Neural cell (in vitro differentiated cells): ENCODE data around the gene TFDP1. TPM values are rescaled to one million over a fixed set of nuclear protein-coding genes. Genes with fewer than 3 reads are reported as not detected.

Experiments used
- H2AFZ ChIP-seq: fragments of 200-600, 300-800 bp; sonication (generic), shearing (Covaris generic); 2 replicates; pipeline ENCODE4 v1.6.0; 2014; ENCODE audit warnings: low read depth, mild to moderate bottlenecking, antibody characterized with exemption, low read length, moderate library complexity
- H3F3A ChIP-seq: fragments of 200-600 bp; shearing (Covaris generic); 2 replicates; pipeline ENCODE4 v1.6.1; 2016; ENCODE audit warnings: mild to moderate bottlenecking, moderate library complexity, mixed read lengths, antibody characterized with exemption, low read length; ENCODE audit not compliant: insufficient read depth, poor library complexity, severe bottlenecking
- H3K27ac ChIP-seq: fragments of 200-600, 300-800 bp; sonication (generic), shearing (Covaris generic); 2 replicates; pipeline ENCODE4 v1.5.1; 2014; ENCODE audit warnings: mild to moderate bottlenecking, low read length, moderate library complexity
- H3K27me3 ChIP-seq: fragments of 300-800, 200-600 bp; sonication (generic), shearing (Covaris generic); 2 replicates; pipeline ENCODE4 v1.6.0; 2014; ENCODE audit warnings: mild to moderate bottlenecking, low read depth, low read length, moderate library complexity; ENCODE audit not compliant: insufficient read depth
- H3K36me3 ChIP-seq: fragments of 300-800, 200-600 bp; sonication (generic), shearing (Covaris generic); 2 replicates; pipeline ENCODE4 v1.5.1; 2014; ENCODE audit warnings: mild to moderate bottlenecking, antibody characterized with exemption, low read length, moderate library complexity; ENCODE audit not compliant: insufficient read depth
- H3K4me2 ChIP-seq: fragments of 300-800, 200-600 bp; sonication (generic), shearing (Covaris generic); 2 replicates; pipeline ENCODE4 v1.6.0; 2014; ENCODE audit warnings: mild to moderate bottlenecking, low read length
- H3K4me3 ChIP-seq: fragments of 300-800, 200-600 bp; sonication (generic), shearing (Covaris generic); 2 replicates; pipeline ENCODE4 v1.5.1; 2014; ENCODE audit warnings: mild to moderate bottlenecking, low read length, moderate library complexity
- H3K79me2 ChIP-seq: fragments of 200-600 bp; shearing (Covaris generic); replicated peaks from 2 replicates; pipeline ENCODE4 v1.6.0; 2014; ENCODE audit warnings: mild to moderate bottlenecking, low read length, moderate library complexity; ENCODE audit not compliant: insufficient read depth
- H3K9ac ChIP-seq: fragments of 300-800, 200-600 bp; sonication (generic), shearing (Covaris generic); 2 replicates; pipeline ENCODE4 v1.6.1; 2016; ENCODE audit warnings: mild to moderate bottlenecking, low read length, mixed read lengths
- H3K9me2 ChIP-seq: fragments of 200-600 bp; shearing (Covaris generic); 2 replicates; pipeline ENCODE4 v1.6.1; 2016; ENCODE audit warnings: mild to moderate bottlenecking, low read length, mixed read lengths; ENCODE audit not compliant: insufficient read depth
- H3K9me3 ChIP-seq: fragments of 200-600, 300-800 bp; sonication (generic), shearing (Covaris generic); 2 replicates; pipeline ENCODE4 v1.6.1; 2016; ENCODE audit warnings: mild to moderate bottlenecking, mixed run types, low read length, moderate library complexity, mixed read lengths
- H4K20me1 ChIP-seq: fragments of 200-600 bp; shearing (Covaris generic); 2 replicates; pipeline ENCODE4 v1.6.1; 2016; ENCODE audit warnings: mild to moderate bottlenecking, mixed run types; ENCODE audit not compliant: insufficient read depth
- CTCF ChIP-seq: fragments of 450-650 bp; IDR thresholded peaks from 2 replicates; pipeline ENCODE4 v1.5.1; 2014; ENCODE audit warnings: antibody characterized with exemption, mild to moderate bottlenecking, moderate library complexity; ENCODE audit not compliant: poor library complexity, severe bottlenecking
- EP300 ChIP-seq: fragments of 450-650 bp; conservative IDR thresholded peaks from 2 replicates; pipeline ENCODE4 v1.6.1; 2014; ENCODE audit warnings: antibody characterized with exemption, mild to moderate bottlenecking, moderate library complexity; ENCODE audit not compliant: poor library complexity, severe bottlenecking
- EZH2 ChIP-seq: fragments of 200-600, 300-800 bp; shearing (Covaris generic), sonication (generic); IDR thresholded peaks from 2 replicates; pipeline ENCODE4 v1.6.1; 2014; ENCODE audit warnings: antibody characterized with exemption, low read length, borderline replicate concordance, mild to moderate bottlenecking; ENCODE audit not compliant: insufficient read depth, poor library complexity, severe bottlenecking
- MXI1 ChIP-seq: fragments of 450-650 bp; conservative IDR thresholded peaks from 2 replicates; pipeline ENCODE4 v1.6.1; 2014; ENCODE audit warnings: antibody characterized with exemption, mild to moderate bottlenecking; ENCODE audit not compliant: poor library complexity, severe bottlenecking
- POLR2AphosphoS5 ChIP-seq: IDR thresholded peaks from 2 replicates; pipeline ENCODE4 v1.6.1; 2012
- RAD21 ChIP-seq: fragments of 450-650 bp; conservative IDR thresholded peaks from 2 replicates; pipeline ENCODE4 v1.6.1; 2014; ENCODE audit warnings: antibody characterized with exemption, mild to moderate bottlenecking, moderate library complexity
- REST ChIP-seq: IDR thresholded peaks from 2 replicates; pipeline ENCODE4 v1.6.1; 2012; ENCODE audit warnings: borderline replicate concordance
- SMC3 ChIP-seq: fragments of 450-650 bp; conservative IDR thresholded peaks from 2 replicates; pipeline ENCODE4 v1.6.1; 2014; ENCODE audit warnings: antibody characterized with exemption, mild to moderate bottlenecking, moderate library complexity; ENCODE audit not compliant: poor library complexity
- TAF1 ChIP-seq: IDR thresholded peaks from 2 replicates; pipeline ENCODE4 v1.6.1; 2012; ENCODE audit warnings: low read depth
- polyA plus RNA-seq: library from polyadenylated mRNA; depleted of rRNA; stranded (reverse); fragments of >200 nt; gene quantifications from 2 replicates; pipeline ENCODE4 v1.2.3, GENCODE V29; 2014

TFDP1 gene
- polyA plus RNA-seq, 1 donor from 2014 or later, result 81.2 TPM

GRCh38 chr13:113560645-113561416 lies 23.7 kb upstream of the TFDP1 start:
- Histone ChIP-seq H3K4me2 (no peak overlapping the region), H3K36me3 (no peaks in the 10 kb centered on the region), H4K20me1 (no peaks in the 10 kb centered on the region), H3K9ac (no peak overlapping the region), H3F3A (no peaks in the 10 kb centered on the region), H3K27me3 (no peaks in the 10 kb centered on the region), H3K27ac (no peak overlapping the region), H3K4me3 (no peak overlapping the region), H3K9me2 (no peaks in the 10 kb centered on the region), H3K79me2 (no peaks in the 10 kb centered on the region), H3K9me3 (no peaks in the 10 kb centered on the region), H2AFZ (no peak overlapping the region)
- TF ChIP-seq EP300 (no peak), REST (no peak), SMC3 (no peak), EZH2 (no peak), POLR2AphosphoS5 (no peak), TAF1 (no peak), CTCF (no peak), RAD21 (no peak), MXI1 (no peak)

- Histone ChIP-seq H3K9ac (no peak overlapping the region), H3K79me2 (no peaks in the 10 kb centered on the region), H3K4me3 (no peak overlapping the region), H3K27ac (no peak overlapping the region), H3K36me3 (no peaks in the 10 kb centered on the region), H3K9me2 (no peaks in the 10 kb centered on the region), H3F3A (no peaks in the 10 kb centered on the region), H4K20me1 (no peaks in the 10 kb centered on the region), H2AFZ (no peak overlapping the region), H3K4me2 (no peak overlapping the region), H3K9me3 (no peaks in the 10 kb centered on the region), H3K27me3 (no peaks in the 10 kb centered on the region)
- TF ChIP-seq EZH2, result no peak
- TF ChIP-seq RAD21, result no peak
- TF ChIP-seq EP300, result no peak
- no peak for TF ChIP-seq CTCF
- TF ChIP-seq POLR2AphosphoS5, result no peak
- TF ChIP-seq TAF1, result no peak
- no peak for TF ChIP-seq REST
- no peak for TF ChIP-seq MXI1
- no peak for TF ChIP-seq SMC3
These were observed 23.0 kb upstream of the TFDP1 start for GRCh38 chr13:113561417-113562084.
